ENCODE data around the gene TRIM58.

- no peak for TF ChIP-seq CTCF (IDR thresholded peaks at IDR 0.05; ENCODE audit: poor library complexity)
- no peak for TF ChIP-seq EZH2phosphoT487 (IDR thresholded peaks at IDR 0.05; ENCODE audit: low read depth, severe bottlenecking, unreplicated experiment)
- TF ChIP-seq EZH2 (IDR thresholded peaks at IDR 0.05; ENCODE audit: borderline replicate concordance): no peak
Measured at GRCh38 chr1:247825362-247825761, 31.6 kb upstream of the TRIM58 start.

Data from hepatocyte (in vitro differentiated cells).